K562 (cell line): ENCODE measurements around the gene PHPT1.

Experiments
- CTCF ChIP-seq, 3 experiments: IDR thresholded peaks in 2 of 3; conservative IDR thresholded peaks in 1 of 3; 2 replicates each; pipeline ENCODE4 v1.5.1; 2011 to 2012; ENCODE audit warnings: low read length in 3 of 3, mild to moderate bottlenecking in 3 of 3, control low read depth in 2 of 3, improper control_type of control experiment in 1 of 3, inconsistent platforms in 1 of 3, low read depth in 1 of 3, mixed read lengths in 1 of 3, moderate library complexity in 1 of 3; ENCODE audit not compliant: insufficient read depth in 2 of 3
- ELF1 ChIP-seq: fragments of 200-800 bp; sonication (Bioruptor generic); IDR thresholded peaks from 2 replicates; pipeline ENCODE4 v1.6.1; 2016; ENCODE audit warnings: missing genetic modification characterization, missing compliant biosample characterization
- MXI1 ChIP-seq: IDR thresholded peaks from 2 replicates; pipeline ENCODE4 v1.6.1; 2011; ENCODE audit warnings: low read depth, mild to moderate bottlenecking, improper control_type of control experiment, low read length
- POLR2A ChIP-seq: fragments of 450-650 bp; conservative IDR thresholded peaks from 2 replicates; pipeline ENCODE4 v1.6.1; 2016
- RFX5 ChIP-seq: IDR thresholded peaks from 2 replicates; pipeline ENCODE4 v1.6.1; 2011; ENCODE audit warnings: low read depth, mild to moderate bottlenecking, improper control_type of control experiment, low read length
- SMARCE1 ChIP-seq: fragments of 450-650 bp; IDR thresholded peaks from 2 replicates; pipeline ENCODE4 v1.7.1; 2016; ENCODE audit warnings: mild to moderate bottlenecking
- ZFP91 ChIP-seq: sonication (generic); formaldehyde crosslinking; IDR thresholded peaks from 2 replicates; pipeline ENCODE4 v1.8.0; 2022; ENCODE audit warnings: mild to moderate bottlenecking, missing genetic modification reagents
- ZNF561 ChIP-seq: fragments of 450-650 bp; formaldehyde crosslinking; conservative IDR thresholded peaks from 2 replicates; pipeline ENCODE4 v1.4.0; 2020; ENCODE audit warnings: mild to moderate bottlenecking, moderate library complexity
- ZSCAN29 ChIP-seq: fragments of 450-650 bp; IDR thresholded peaks from 2 replicates; pipeline ENCODE4 v1.6.1; 2017
- TF ChIP-seq, protein P1 (sequence below), 2 experiments: fragments of 450-650 bp; formaldehyde crosslinking in 1 of 2; IDR thresholded peaks; 2 replicates each; pipeline versions ENCODE4 v1.4.0 to v1.6.1; 2014 to 2020; ENCODE audit warnings: mild to moderate bottlenecking in 2 of 2, borderline replicate concordance in 1 of 2, low read depth in 1 of 2

DNA sequence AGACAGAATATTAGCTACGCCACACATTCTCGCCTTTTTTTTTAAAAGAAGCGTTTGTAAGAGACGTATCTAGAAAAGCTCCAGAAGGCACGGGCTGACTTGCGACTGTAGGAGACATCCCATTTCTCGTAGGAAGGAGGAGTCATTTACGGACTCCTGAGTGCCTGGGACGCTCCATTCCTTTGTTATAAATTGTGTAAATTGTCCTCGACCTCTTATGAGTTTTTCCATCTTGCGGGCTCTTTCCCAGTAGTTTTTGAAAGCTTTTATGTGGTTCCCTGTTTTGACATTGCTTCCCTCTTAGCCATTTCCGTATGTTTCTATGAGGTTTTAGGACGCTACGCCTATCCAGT lies 40.4 kb upstream of the PHPT1 start:
- TF ChIP-seq ZSCAN29, result no peak
- no peak for TF ChIP-seq POLR2A
- TF ChIP-seq ZFP91 (CRISPR knock-in tag), result no peak
- TF ChIP-seq SMARCE1, result no peak
- TF ChIP-seq, protein P1, sequence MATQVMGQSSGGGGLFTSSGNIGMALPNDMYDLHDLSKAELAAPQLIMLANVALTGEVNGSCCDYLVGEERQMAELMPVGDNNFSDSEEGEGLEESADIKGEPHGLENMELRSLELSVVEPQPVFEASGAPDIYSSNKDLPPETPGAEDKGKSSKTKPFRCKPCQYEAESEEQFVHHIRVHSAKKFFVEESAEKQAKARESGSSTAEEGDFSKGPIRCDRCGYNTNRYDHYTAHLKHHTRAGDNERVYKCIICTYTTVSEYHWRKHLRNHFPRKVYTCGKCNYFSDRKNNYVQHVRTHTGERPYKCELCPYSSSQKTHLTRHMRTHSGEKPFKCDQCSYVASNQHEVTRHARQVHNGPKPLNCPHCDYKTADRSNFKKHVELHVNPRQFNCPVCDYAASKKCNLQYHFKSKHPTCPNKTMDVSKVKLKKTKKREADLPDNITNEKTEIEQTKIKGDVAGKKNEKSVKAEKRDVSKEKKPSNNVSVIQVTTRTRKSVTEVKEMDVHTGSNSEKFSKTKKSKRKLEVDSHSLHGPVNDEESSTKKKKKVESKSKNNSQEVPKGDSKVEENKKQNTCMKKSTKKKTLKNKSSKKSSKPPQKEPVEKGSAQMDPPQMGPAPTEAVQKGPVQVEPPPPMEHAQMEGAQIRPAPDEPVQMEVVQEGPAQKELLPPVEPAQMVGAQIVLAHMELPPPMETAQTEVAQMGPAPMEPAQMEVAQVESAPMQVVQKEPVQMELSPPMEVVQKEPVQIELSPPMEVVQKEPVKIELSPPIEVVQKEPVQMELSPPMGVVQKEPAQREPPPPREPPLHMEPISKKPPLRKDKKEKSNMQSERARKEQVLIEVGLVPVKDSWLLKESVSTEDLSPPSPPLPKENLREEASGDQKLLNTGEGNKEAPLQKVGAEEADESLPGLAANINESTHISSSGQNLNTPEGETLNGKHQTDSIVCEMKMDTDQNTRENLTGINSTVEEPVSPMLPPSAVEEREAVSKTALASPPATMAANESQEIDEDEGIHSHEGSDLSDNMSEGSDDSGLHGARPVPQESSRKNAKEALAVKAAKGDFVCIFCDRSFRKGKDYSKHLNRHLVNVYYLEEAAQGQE (IDR thresholded peaks at IDR 0.05; ENCODE audit: borderline replicate concordance), result no peak
- TF ChIP-seq, protein P1 (CRISPR knock-in tag; IDR thresholded peaks at IDR 0.05; ENCODE audit: low read depth), result no peak
- TF ChIP-seq RFX5, result no peak
- no peak for TF ChIP-seq CTCF (IDR thresholded peaks at IDR 0.05 in 2 of 3, conservative IDR thresholded peaks at IDR 0.05 in 1 of 3; ENCODE audit: insufficient read depth in 2 of 3, low read depth in 1 of 3, low read length in 3 of 3)
- no peak for TF ChIP-seq ZNF561 (CRISPR knock-in tag)
- TF ChIP-seq MXI1, result no peak
- no peak for TF ChIP-seq ELF1 (tag)
